Skeletal muscle tissue (tissue), 4 donors: ENCODE measurements around the gene EIF6. TPM values are rescaled to one million over a fixed set of nuclear protein-coding genes. Genes with fewer than 3 reads are reported as not detected.
A peak's percentile ranks its signal among the peaks of the same experiment; 100 is the strongest.

Experiments used
- H3K27ac ChIP-seq: one replicate; pipeline ENCODE4 v1.7.0; 2013; ENCODE audit warnings: mild to moderate bottlenecking, low read depth, low read length, inconsistent platforms
- H3K27me3 ChIP-seq, 3 donors: one replicate each; pipeline ENCODE4 v1.7.0; 2013; ENCODE audit warnings: low read length in 3 of 3; ENCODE audit not compliant: control insufficient read depth in 3 of 3, insufficient read depth in 3 of 3
- H3K36me3 ChIP-seq, 3 donors: one replicate each; pipeline ENCODE4 v1.7.0; 2013; ENCODE audit warnings: low read length in 3 of 3; ENCODE audit not compliant: control insufficient read depth in 3 of 3, insufficient read depth in 3 of 3
- H3K4me1 ChIP-seq, 3 donors: one replicate each; pipeline ENCODE4 v1.7.0; 2013; ENCODE audit warnings: low read length in 3 of 3, mild to moderate bottlenecking in 3 of 3; ENCODE audit not compliant: control insufficient read depth in 3 of 3, insufficient read depth in 3 of 3
- H3K4me3 ChIP-seq, 3 donors: one replicate each; pipeline ENCODE4 v1.7.0; 2013; ENCODE audit warnings: low read length in 3 of 3
- H3K9ac ChIP-seq, 3 donors: one replicate each; pipeline ENCODE4 v1.7.0; 2013; ENCODE audit warnings: low read length in 3 of 3, mild to moderate bottlenecking in 3 of 3, moderate library complexity in 2 of 3, low read depth in 1 of 3
- H3K9me3 ChIP-seq, 3 donors: one replicate each; pipeline ENCODE4 v1.7.0; 2013; ENCODE audit warnings: low read length in 3 of 3; ENCODE audit not compliant: control insufficient read depth in 3 of 3
- total RNA-seq: library from RNA; depleted of rRNA; stranded (reverse); fragments of >200 nt; gene quantifications from one replicate; pipeline ENCODE4 v1.2.3, GENCODE V29; 2014
- donor health status: Osteomylitis.

The EIF6 gene
- total RNA-seq, 1 donor from 2014 or later, result 74.1 TPM

DNA sequence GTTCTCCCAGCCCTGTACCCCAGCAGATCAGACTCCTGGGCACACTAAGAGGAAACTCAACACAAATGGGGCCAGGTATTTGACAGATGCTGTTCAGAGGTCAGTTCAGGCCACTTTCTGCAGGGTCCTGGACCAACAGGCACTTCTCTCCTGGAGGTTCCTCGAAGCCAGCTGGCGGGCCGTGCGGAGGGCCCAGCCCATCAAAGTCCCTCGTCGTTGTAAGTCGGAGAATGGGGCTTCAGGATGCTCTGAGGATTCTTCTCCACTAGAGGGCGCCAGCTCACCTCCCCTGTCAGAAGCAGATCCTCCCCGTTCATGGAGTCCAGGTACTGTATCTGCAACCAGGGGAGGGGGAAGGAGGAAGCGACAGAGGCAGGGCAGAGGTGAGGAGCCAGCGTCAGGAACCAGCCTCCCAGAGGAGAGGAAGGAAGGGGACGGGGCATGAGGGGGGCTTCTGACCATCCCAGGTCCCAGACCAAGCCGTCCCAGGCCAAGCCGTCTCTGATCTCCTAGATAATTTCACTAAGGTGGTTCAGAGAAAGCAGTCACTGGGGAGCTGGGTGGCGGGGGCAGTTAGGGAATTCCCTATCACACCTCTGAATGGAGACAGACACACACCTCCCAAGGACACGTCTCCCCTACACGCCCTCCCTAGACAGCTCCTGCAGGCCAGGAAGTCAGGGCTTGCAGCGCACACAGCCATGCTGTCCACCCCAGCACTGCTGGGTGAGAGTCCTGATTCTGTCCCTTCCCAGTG lies 19.3 kb upstream of the EIF6 start:
- no peak overlapping the region for H3K27ac ChIP-seq
- peaks cover 0 to 6% (median 4%) of the 10 kb centered on the region in 3 donors for H3K36me3 ChIP-seq
- peaks cover 11 to 50% (median 38%) of the 10 kb centered on the region in 3 donors for H3K4me1 ChIP-seq
- H3K9me3 ChIP-seq, result no peaks in the 10 kb centered on the region
- no peak overlapping the region for H3K4me3 ChIP-seq
- H3K9ac ChIP-seq, result peak overlapping the region in 1 of 3 donors; percentile 8
- no peaks in the 10 kb centered on the region for H3K27me3 ChIP-seq

DNA sequence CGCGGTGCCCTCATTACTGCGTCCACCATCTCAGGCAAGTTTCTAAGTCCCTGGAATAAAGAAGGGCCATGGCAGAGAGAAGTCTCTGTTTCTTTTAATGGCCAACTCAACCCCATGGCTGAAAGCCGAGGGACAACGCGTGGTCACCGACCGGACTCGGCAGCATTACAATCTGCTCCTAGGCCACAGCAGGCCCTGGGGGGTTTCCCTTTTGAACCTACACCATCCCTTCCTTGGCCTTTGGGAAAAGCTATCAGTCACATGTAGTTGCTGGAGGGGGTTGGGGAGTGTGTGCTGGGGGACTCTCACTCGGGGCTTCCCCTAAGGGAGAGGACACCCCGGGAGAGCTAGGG lies 18.8 kb upstream of the EIF6 start:
- Histone ChIP-seq H3K4me1 (peaks cover 9 to 46% (median 36%) of the 10 kb centered on the region in 3 donors), H3K9me3 (no peaks in the 10 kb centered on the region), H3K4me3 (no peak overlapping the region), H3K27ac (no peak overlapping the region), H3K27me3 (no peaks in the 10 kb centered on the region), H3K36me3 (peaks cover 0 to 5% (median 4%) of the 10 kb centered on the region in 3 donors), H3K9ac (no peak overlapping the region)

DNA sequence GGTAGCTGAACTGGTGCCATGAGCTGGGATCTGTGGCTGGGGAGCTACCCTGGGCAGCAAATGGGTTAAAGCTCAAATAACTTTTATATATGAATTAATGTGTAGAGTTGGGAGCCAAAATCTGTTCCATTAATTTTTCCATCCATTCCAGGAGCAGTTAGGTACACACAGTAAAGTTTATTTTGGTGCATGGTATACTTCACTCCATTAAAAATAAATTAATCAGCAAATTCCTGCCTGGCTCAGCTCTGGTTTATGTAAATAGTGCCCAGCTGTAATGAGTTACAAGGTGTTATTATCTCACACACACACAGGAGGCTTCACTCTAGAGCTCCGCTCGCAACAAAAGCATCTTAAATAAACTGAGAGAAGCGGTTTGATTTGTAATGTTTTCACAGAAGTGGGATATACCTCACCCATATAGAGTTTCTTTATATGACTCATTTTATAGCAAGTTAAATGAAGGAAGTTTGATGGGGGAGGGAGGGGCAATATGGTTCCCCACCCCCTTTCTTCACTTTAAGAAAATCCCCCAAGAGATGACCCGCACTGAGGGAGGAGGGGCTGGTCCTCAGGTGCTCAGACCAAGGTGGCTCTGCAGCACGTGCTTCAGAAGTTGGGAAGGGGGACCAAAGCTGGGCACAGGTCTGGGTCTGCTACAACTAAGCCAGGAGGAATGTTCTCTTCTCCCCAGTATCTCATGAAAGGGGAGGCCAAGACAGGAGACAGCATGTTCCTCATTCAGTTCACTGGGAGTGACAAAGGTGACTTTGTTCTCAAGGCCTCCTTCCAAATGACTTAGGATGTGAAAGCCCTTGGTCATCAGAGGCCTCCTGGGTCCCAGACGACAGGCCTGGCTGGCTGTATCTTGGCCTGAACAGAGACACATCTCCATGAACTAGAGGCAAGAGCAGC lies 18.1 kb upstream of the EIF6 start:
- Histone ChIP-seq H3K27ac (no peak overlapping the region), H3K27me3 (peaks cover 0 to 2% (median under 1%) of the 10 kb centered on the region in 3 donors), H3K4me3 (no peak overlapping the region), H3K4me1 (peaks cover 2 to 39% (median 29%) of the 10 kb centered on the region in 3 donors), H3K36me3 (peaks cover 0 to 5% (median 4%) of the 10 kb centered on the region in 3 donors), H3K9ac (no peak overlapping the region), H3K9me3 (no peaks in the 10 kb centered on the region)

DNA sequence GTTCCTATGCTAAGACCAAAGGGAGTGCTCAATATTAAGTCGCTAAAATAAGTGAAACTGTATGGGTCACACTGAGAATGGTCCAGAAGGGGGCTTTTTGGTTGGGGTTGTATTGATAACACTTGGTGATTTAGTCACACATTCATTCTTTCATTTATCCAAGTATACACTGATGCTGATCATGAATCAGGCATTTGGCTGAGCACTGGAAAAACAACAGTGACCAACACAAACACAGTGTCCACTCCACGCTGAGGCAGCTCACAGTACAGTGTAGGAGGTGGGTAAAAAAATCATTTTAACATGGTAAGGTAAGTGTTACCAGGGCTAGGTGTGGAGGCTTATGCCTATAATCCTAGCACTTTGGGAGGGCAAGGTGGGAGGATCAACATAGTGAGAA lies 16.9 kb upstream of the EIF6 start:
- peaks cover 2 to 27% (median 18%) of the 10 kb centered on the region in 3 donors for H3K4me1 ChIP-seq
- H3K27ac ChIP-seq, result no peak overlapping the region
- peaks cover 0 to 5% (median 3%) of the 10 kb centered on the region in 3 donors for H3K36me3 ChIP-seq
- H3K9ac ChIP-seq, result no peak overlapping the region
- H3K27me3 ChIP-seq, result peaks cover 6 to 14% (median 13%) of the 10 kb centered on the region in 3 donors
- no peak overlapping the region for H3K4me3 ChIP-seq
- no peaks in the 10 kb centered on the region for H3K9me3 ChIP-seq

DNA sequence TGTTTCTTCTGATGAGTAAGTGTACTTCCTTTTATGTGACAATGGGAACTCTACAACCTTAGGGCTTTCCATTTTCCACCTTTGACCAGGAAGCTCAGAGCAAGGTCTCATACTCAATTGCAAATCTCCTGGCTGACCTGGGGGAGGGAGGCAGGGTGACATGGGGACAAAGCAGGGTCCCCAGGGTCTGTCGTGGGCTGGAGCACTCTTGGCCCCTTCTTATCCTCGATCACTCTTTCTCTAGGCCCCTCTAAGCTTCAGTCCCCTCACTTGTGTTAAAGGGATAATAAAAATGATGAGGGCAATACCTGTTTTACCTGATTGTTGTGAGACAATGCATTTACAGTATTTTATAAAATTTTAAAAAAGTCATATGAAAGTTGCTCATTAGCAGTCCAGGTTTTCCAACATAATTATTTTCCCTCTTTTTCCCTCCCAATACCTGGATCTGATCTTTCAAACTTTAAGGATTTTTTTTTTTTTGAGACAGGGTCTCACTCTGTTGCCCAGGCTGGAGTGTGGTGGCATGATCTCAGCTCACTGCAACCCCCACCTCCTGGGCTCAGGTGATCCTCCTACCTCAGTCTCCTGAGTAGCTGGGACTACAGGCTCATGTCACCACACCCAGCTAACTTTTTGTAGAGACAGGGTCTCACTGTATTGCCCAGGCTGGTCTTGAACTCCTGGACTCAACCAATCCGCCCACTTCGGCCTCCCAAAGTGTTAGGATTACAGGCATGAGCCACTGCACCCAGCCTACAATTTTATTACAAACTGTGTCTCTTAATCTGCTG lies 16.1 kb upstream of the EIF6 start:
- Histone ChIP-seq H3K36me3 (peaks cover 0 to 5% (median 0%) of the 10 kb centered on the region in 3 donors), H3K9me3 (no peaks in the 10 kb centered on the region), H3K27ac (no peak overlapping the region), H3K9ac (no peak overlapping the region), H3K4me3 (no peak overlapping the region), H3K27me3 (peaks cover 14 to 21% (median 21%) of the 10 kb centered on the region in 3 donors), H3K4me1 (peaks cover 2 to 19% (median 10%) of the 10 kb centered on the region in 3 donors)

DNA sequence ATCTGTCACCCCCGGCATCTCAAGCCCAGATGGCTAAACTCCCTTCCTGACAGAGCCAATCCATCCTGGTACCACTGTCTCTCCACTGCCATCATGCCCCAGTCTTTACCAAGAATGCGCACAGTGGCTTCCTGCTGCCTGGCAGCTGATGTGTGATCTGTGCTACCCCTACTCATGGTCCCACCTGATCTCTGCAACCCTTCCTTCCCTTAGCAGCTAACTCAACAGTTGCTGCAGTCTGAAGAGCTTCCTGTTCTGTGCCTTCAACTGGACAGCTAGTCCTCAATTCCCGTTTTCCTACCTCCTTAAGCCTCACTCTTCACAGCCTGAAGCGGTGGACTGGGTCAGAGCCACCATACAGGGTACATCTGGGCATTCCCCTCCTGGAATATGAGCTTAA lies 15.2 kb upstream of the EIF6 start:
- Histone ChIP-seq H3K4me3 (no peak overlapping the region), H3K9ac (no peak overlapping the region)

DNA sequence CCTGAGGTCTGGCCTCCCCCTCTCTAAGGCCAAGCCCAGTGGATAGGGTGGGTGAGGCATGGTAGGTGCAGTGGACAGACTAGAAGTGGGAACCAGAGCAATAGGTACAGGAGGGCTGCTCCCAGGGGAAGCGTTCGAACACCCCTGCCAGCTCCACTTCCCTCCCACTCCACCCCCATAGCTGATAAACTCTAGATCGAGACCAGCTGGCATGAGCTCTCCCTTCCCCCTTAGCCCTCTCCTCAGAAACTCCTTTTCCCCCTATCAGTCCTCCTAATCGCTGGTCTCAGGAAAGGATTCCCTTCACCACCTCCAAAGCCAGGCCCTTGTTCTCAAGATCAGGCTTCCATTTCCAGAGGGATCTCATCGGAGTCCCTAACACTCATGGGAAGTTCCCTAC lies 13.7 kb upstream of the EIF6 start:
- no peaks in the 10 kb centered on the region for H3K4me1 ChIP-seq
- H3K27ac ChIP-seq, result no peak overlapping the region
- no peak overlapping the region for H3K9ac ChIP-seq
- peaks cover 0 to 4% (median 0%) of the 10 kb centered on the region in 3 donors for H3K36me3 ChIP-seq
- H3K9me3 ChIP-seq, result no peaks in the 10 kb centered on the region
- H3K4me3 ChIP-seq, result no peak overlapping the region
- peaks cover 30 to 41% (median 36%) of the 10 kb centered on the region in 3 donors for H3K27me3 ChIP-seq

More for the DNA sequence above, 15.2 kb upstream of the EIF6 start:
- Histone ChIP-seq H3K36me3 (peaks cover 0 to 5% (median 0%) of the 10 kb centered on the region in 3 donors), H3K27me3 (peaks cover 18 to 27% (median 25%) of the 10 kb centered on the region in 3 donors), H3K27ac (no peak overlapping the region), H3K9me3 (no peaks in the 10 kb centered on the region), H3K4me1 (peaks cover 0 to 10% (median 4%) of the 10 kb centered on the region in 3 donors)

DNA sequence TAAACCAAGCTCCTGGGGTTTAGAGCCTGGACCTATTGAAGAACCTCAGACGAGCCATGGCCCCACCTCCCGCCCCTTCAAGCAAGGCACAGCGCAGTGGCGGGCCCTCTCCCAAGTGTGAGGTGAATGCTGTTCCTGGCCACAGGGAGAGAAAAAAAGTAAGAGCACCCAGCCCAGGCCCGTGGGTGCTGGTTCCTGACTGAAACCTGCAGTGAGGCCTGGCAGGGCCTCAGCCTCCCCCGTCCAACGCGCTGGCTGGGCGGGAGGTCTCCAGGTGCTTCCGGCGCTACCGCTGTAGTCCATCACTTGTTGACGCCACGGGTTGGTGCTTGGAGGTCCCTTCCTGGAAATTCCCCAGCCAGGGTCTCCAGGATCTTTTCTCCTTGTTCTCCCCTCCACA lies 13.2 kb upstream of the EIF6 start:
- Histone ChIP-seq H3K9me3 (no peaks in the 10 kb centered on the region), H3K27ac (no peak overlapping the region), H3K9ac (no peak overlapping the region), H3K4me3 (no peak overlapping the region), H3K36me3 (no peaks in the 10 kb centered on the region), H3K4me1 (no peaks in the 10 kb centered on the region), H3K27me3 (peaks cover 33 to 46% (median 42%) of the 10 kb centered on the region in 3 donors)

DNA sequence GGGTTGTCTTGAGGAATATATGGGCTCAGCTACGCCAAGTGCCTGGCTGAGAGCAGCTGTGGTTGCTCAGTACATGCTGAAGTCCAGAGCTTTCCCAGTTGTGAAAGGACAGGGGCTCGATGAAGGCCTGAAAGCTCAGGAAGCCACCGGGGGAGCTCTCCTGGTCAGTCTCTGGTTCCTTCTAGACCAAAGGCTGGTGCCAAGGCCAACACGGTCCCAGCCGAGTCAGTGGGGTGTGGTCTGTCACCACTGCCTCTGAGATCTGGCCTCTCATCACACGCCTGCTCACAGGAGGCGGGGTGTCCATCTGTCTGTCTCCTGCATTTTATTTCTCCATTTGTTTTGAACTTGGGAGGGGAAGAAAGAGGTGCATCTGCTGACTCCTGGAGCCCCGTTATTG lies 12.6 kb upstream of the EIF6 start:
- Histone ChIP-seq H3K27ac (no peak overlapping the region), H3K27me3 (peaks cover 37 to 49% (median 46%) of the 10 kb centered on the region in 3 donors), H3K4me1 (no peaks in the 10 kb centered on the region), H3K9me3 (no peaks in the 10 kb centered on the region), H3K4me3 (no peak overlapping the region), H3K36me3 (no peaks in the 10 kb centered on the region), H3K9ac (no peak overlapping the region)
